Mucosa of rectum (tissue), 2 donors: Measurements from ENCODE around the gene CRTC3.
A peak's percentile ranks its signal among the peaks of the same experiment; 100 is the strongest.
"Not testable (repeated sequence)": the region's sequence is repeated elsewhere in the genome, so short reads cannot be mapped to it uniquely, and the experiment has no call there.

Experiments
- H3K27ac ChIP-seq, 2 donors: one replicate each; pipeline ENCODE4 v1.7.0; 2013; ENCODE audit warnings: inconsistent platforms in 2 of 2, low read depth in 2 of 2, low read length in 2 of 2
- H3K27me3 ChIP-seq, 2 donors: one replicate each; pipeline ENCODE4 v1.7.0; 2013; ENCODE audit warnings: low read length in 2 of 2; ENCODE audit not compliant: control insufficient read depth in 2 of 2, insufficient read depth in 2 of 2
- H3K36me3 ChIP-seq, 2 donors: one replicate each; pipeline ENCODE4 v1.7.0; 2013; ENCODE audit warnings: low read length in 2 of 2; ENCODE audit not compliant: control insufficient read depth in 2 of 2, insufficient read depth in 2 of 2
- H3K4me1 ChIP-seq, 2 donors: one replicate each; pipeline ENCODE4 v1.7.0; 2013; ENCODE audit warnings: low read length in 2 of 2, mild to moderate bottlenecking in 1 of 2; ENCODE audit not compliant: control insufficient read depth in 2 of 2, insufficient read depth in 2 of 2
- H3K4me3 ChIP-seq, 2 donors: one replicate each; pipeline ENCODE4 v1.7.0; 2013; ENCODE audit warnings: low read length in 2 of 2
- H3K9ac ChIP-seq, 2 donors: one replicate each; pipeline ENCODE4 v1.7.0; 2013; ENCODE audit warnings: low read length in 2 of 2, low read depth in 1 of 2, mild to moderate bottlenecking in 1 of 2
- H3K9me3 ChIP-seq, 2 donors: one replicate each; pipeline ENCODE4 v1.7.0; 2013; ENCODE audit warnings: low read length in 2 of 2; ENCODE audit not compliant: control insufficient read depth in 2 of 2
- donor health status: healthy.
- donor health status: Normal muscosa, but diverticular disease.

Gene CRTC3

GRCh38 chr15:90681480-90681879 is 151.8 kb downstream of the CRTC3 start:
- H3K4me1 ChIP-seq, result no peaks in the 10 kb centered on the region
- H3K9ac ChIP-seq, result no peak overlapping the region
- H3K27ac ChIP-seq, result no peak overlapping the region
- no peaks in the 10 kb centered on the region for H3K36me3 ChIP-seq
- no peaks in the 10 kb centered on the region for H3K27me3 ChIP-seq
- no peaks in the 10 kb centered on the region for H3K9me3 ChIP-seq
- no peak overlapping the region for H3K4me3 ChIP-seq

GRCh38 chr15:90683371-90683770 is 153.6 kb downstream of the CRTC3 start:
- Histone ChIP-seq H3K27me3 (no peaks in the 10 kb centered on the region), H3K4me1 (no peaks in the 10 kb centered on the region), H3K9ac (no peak overlapping the region), H3K9me3 (no peaks in the 10 kb centered on the region), H3K4me3 (no peak overlapping the region), H3K36me3 (no peaks in the 10 kb centered on the region), H3K27ac (no peak overlapping the region)

- no peaks in the 10 kb centered on the region for H3K9me3 ChIP-seq
Observed at GRCh38 chr15:90683876-90684275, 154.2 kb downstream of the CRTC3 start.

GRCh38 chr15:90684281-90684680 is 154.6 kb downstream of the CRTC3 start:
- Histone ChIP-seq H3K4me1 (no peaks in the 10 kb centered on the region), H3K9me3 (no peaks in the 10 kb centered on the region)

More at GRCh38 chr15:90683876-90684275, 154.2 kb downstream of the CRTC3 start:
- Histone ChIP-seq H3K4me3 (no peak overlapping the region), H3K27me3 (no peaks in the 10 kb centered on the region), H3K9ac (no peak overlapping the region), H3K27ac (no peak overlapping the region), H3K4me1 (no peaks in the 10 kb centered on the region), H3K36me3 (no peaks in the 10 kb centered on the region)

GRCh38 chr15:90685591-90686434 is 156.1 kb downstream of the CRTC3 start:
- H3K9ac ChIP-seq, result no peak overlapping the region
- no peaks in the 10 kb centered on the region for H3K27me3 ChIP-seq
- no peak overlapping the region for H3K27ac ChIP-seq

More at GRCh38 chr15:90684281-90684680, 154.6 kb downstream of the CRTC3 start:
- Histone ChIP-seq H3K9ac (no peak overlapping the region), H3K4me3 (no peak overlapping the region), H3K27me3 (no peaks in the 10 kb centered on the region), H3K36me3 (no peaks in the 10 kb centered on the region), H3K27ac (no peak overlapping the region)

GRCh38 chr15:90686435-90687218 is 156.9 kb downstream of the CRTC3 start:
- H3K4me1 ChIP-seq, result no peaks in the 10 kb centered on the region
- no peaks in the 10 kb centered on the region for H3K9me3 ChIP-seq
- H3K36me3 ChIP-seq, result no peaks in the 10 kb centered on the region
- H3K27me3 ChIP-seq, result no peaks in the 10 kb centered on the region
- no peak overlapping the region for H3K9ac ChIP-seq
- no peak overlapping the region for H3K4me3 ChIP-seq
- H3K27ac ChIP-seq, result peak overlapping the region in 1 of 2 donors; percentile 6

More at GRCh38 chr15:90685591-90686434, 156.1 kb downstream of the CRTC3 start:
- Histone ChIP-seq H3K9me3 (no peaks in the 10 kb centered on the region), H3K36me3 (no peaks in the 10 kb centered on the region), H3K4me3 (no peak overlapping the region), H3K4me1 (no peaks in the 10 kb centered on the region)

- H3K36me3 ChIP-seq, H3K9me3 ChIP-seq, H3K27ac ChIP-seq, H3K4me1 ChIP-seq, H3K9ac ChIP-seq, H3K4me3 ChIP-seq, H3K27me3 ChIP-seq: not testable (repeated sequence)
Observed at GRCh38 chr15:90689326-90689961, 159.7 kb downstream of the CRTC3 start.

- H3K36me3 ChIP-seq, result no peaks in the 10 kb centered on the region
Observed at GRCh38 chr15:90690585-90690984, 160.9 kb downstream of the CRTC3 start.

GRCh38 chr15:90691369-90691768 is 161.6 kb downstream of the CRTC3 start:
- no peak overlapping the region for H3K9ac ChIP-seq
- no peaks in the 10 kb centered on the region for H3K27me3 ChIP-seq
- H3K9me3 ChIP-seq, result no peaks in the 10 kb centered on the region
- H3K4me3 ChIP-seq, result no peak overlapping the region
- no peaks in the 10 kb centered on the region for H3K4me1 ChIP-seq
- H3K27ac ChIP-seq, result no peak overlapping the region
- H3K36me3 ChIP-seq, result no peaks in the 10 kb centered on the region

More at GRCh38 chr15:90690585-90690984, 160.9 kb downstream of the CRTC3 start:
- Histone ChIP-seq H3K9me3 (no peaks in the 10 kb centered on the region), H3K9ac (no peak overlapping the region), H3K4me1 (no peaks in the 10 kb centered on the region), H3K27ac (no peak overlapping the region), H3K27me3 (no peaks in the 10 kb centered on the region), H3K4me3 (no peak overlapping the region)
